ENCODE measurements around the gene SCP2. TPM values are rescaled to one million over a fixed set of nuclear protein-coding genes. Genes with fewer than 3 reads are reported as not detected.

SCP2 gene
- polyA plus RNA-seq, 1 of the 3 experiments (the other 2 are of a cell fraction), result 49.5 TPM

DNA sequence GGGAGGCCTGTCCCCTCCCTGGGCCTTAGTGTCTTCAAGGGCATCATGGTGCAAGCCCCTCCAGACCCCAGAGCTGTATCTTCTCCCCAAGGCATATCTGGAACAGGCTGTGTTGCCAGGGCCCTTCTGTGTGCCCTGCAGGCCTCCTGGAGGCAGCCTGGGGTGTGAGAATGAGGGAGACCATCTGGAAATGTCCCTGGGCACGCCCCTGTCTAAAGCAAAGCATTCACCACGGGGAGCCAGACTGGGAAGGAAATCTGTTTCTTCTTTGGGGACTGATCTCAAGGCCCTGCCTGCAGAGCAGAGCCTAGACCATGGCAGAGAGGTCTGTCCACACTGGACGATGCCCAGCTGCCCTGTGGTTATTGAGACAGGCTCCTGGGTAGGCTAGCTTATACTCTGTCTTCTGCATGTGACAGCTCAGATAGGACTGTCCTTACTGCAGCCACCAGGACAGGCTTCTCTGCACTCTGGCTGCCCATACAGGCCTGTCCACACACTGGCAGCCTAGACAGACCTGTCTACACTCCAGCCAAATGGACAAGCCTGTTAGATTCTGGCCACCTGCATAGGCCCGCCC is 159.5 kb downstream of the SCP2 start:
- Histone ChIP-seq H3K27ac (ENCODE audit: low read depth in 2 of 2, low read length in 1 of 2) (peak overlapping the region in 1 of 2 experiments; percentile 32; a peak in 2 of 4 replicates), H3K4me1 (ENCODE audit: control insufficient read depth in 1 of 2, insufficient read depth in 2 of 2, low read depth in 1 of 2, low read length in 1 of 2) (peaks cover 3 to 36% of the 10 kb centered on the region in 2 experiments; a peak in 1 of 4 replicates), H3K4me3 (ENCODE audit: low read depth in 2 of 2, low read length in 1 of 2) (no peak overlapping the region), H3K36me3 (replicated peaks in 1 of 2; ENCODE audit: control insufficient read depth in 1 of 2, insufficient read depth in 2 of 2, low read length in 1 of 2) (no peaks in the 10 kb centered on the region), H3K9me2 (no peaks in the 10 kb centered on the region), H2AFZ (ENCODE audit: low read depth) (no peak overlapping the region), H3K9ac (no peak overlapping the region), H4K20me1 (ENCODE audit: insufficient read depth) (no peaks in the 10 kb centered on the region), H3K27me3 (ENCODE audit: insufficient read depth) (no peaks in the 10 kb centered on the region), H3F3A (replicated peaks; ENCODE audit: insufficient read depth) (no peaks in the 10 kb centered on the region), H3K9me3 (no peaks in the 10 kb centered on the region), H3K79me2 (ENCODE audit: insufficient read depth) (no peaks in the 10 kb centered on the region), H3K4me2 (no peak overlapping the region)
- POLR2A ChIA-PET, result interaction anchor here (0.7 kb wide), 1 partner anchor 19 kb away, joined by 3 read pairs; no protein-coding TSS in a partner anchor
- 84% methylated on average over 3 of the region's 4 CpGs for WGBS (ENCODE audit: low lambda C conversion rate)
- TF ChIP-seq IRF3 (IDR thresholded peaks at IDR 0.05; ENCODE audit: low read depth, low read length) (no peak), MXI1 (IDR thresholded peaks at IDR 0.05; ENCODE audit: low read depth, low read length) (peak; percentile 51)
- DNase-seq, result peak; percentile 60
- CTCF ChIA-PET, result interaction anchor here (0.7 to 1.9 kb wide), 4 partner anchors 31 to 487 kb away, joined by 3 to 5 read pairs (median 3); no protein-coding TSS in a partner anchor

DNA sequence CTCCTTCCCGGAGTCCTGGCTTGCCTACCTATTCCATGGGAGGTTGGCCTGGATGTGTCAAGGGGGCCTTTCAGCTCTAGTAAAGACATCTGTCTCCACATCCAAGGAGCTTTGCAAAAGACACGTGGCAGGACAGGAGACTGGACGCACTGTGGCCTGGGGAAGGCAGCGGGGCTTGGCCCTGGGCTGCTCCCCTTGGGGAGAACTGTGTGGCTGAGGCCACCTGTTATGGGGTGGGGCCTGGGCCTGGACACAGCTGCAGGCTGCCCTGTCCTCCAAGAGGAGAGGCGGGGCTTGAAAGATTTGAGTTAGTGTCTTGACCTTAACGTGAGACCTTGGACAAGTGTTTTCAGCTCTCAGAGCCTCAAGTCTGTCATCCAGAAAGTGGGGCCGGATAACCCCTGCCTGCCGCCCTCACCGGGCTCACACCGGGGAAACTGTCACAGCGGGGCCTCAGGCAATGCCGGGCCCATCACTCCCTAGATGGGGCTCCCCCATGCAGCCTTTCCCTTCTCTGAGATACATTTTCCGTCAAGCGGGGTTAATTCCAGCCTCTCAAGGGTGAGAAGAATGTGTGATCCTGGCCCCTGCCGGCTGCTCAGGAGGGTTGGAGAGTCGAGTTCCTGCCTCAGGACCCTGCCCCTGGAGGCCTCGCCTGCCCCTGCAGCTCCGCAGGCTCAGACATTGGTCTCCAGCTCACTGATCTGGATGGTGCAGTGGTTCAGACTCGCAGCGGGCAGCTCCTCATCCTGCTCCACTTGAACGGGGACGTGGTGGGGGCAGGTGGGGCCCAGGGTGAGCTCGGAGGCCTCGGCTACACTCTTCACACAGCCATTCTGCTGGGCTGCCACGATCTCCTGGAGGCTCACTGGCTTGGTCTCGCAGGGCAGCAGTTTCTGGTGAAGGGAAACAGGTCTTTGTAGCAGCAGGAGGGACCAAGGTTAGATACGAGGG is 160.5 kb downstream of the SCP2 start:
- ChIA-PET CTCF (interaction anchor here (0.7 to 1.9 kb wide), 4 partner anchors 32 to 97 kb away, joined by 3 to 5 read pairs (median 3); no protein-coding TSS in a partner anchor), POLR2A (no interaction called here)
- no peaks in the 10 kb centered on the region for H3F3A ChIP-seq (replicated peaks; ENCODE audit: insufficient read depth)
- no peak overlapping the region for H3K4me2 ChIP-seq
- no peaks in the 10 kb centered on the region for H3K36me3 ChIP-seq (replicated peaks in 1 of 2; ENCODE audit: control insufficient read depth in 1 of 2, insufficient read depth in 2 of 2, low read length in 1 of 2)
- no peak overlapping the region for H3K9ac ChIP-seq
- peaks cover 3 to 36% of the 10 kb centered on the region in 2 experiments; a peak in 1 of 4 replicates for H3K4me1 ChIP-seq (ENCODE audit: control insufficient read depth in 1 of 2, insufficient read depth in 2 of 2, low read depth in 1 of 2, low read length in 1 of 2)
- no peak for TF ChIP-seq RAD21 (IDR thresholded peaks at IDR 0.05; ENCODE audit: low read length)
- TF ChIP-seq, protein P1, sequence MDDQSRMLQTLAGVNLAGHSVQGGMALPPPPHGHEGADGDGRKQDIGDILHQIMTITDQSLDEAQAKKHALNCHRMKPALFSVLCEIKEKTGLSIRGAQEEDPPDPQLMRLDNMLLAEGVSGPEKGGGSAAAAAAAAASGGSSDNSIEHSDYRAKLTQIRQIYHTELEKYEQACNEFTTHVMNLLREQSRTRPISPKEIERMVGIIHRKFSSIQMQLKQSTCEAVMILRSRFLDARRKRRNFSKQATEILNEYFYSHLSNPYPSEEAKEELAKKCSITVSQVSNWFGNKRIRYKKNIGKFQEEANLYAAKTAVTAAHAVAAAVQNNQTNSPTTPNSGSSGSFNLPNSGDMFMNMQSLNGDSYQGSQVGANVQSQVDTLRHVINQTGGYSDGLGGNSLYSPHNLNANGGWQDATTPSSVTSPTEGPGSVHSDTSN (IDR thresholded peaks at IDR 0.05), result no peak
- TF ChIP-seq, protein P2, sequence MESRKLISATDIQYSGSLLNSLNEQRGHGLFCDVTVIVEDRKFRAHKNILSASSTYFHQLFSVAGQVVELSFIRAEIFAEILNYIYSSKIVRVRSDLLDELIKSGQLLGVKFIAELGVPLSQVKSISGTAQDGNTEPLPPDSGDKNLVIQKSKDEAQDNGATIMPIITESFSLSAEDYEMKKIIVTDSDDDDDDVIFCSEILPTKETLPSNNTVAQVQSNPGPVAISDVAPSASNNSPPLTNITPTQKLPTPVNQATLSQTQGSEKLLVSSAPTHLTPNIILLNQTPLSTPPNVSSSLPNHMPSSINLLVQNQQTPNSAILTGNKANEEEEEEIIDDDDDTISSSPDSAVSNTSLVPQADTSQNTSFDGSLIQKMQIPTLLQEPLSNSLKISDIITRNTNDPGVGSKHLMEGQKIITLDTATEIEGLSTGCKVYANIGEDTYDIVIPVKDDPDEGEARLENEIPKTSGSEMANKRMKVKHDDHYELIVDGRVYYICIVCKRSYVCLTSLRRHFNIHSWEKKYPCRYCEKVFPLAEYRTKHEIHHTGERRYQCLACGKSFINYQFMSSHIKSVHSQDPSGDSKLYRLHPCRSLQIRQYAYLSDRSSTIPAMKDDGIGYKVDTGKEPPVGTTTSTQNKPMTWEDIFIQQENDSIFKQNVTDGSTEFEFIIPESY (IDR thresholded peaks at IDR 0.05; ENCODE audit: borderline replicate concordance, low read depth), result no peak
- no peak for TF ChIP-seq POLR2AphosphoS5 (IDR thresholded peaks at IDR 0.05; ENCODE audit: low read depth, low read length)
- TF ChIP-seq IRF3 (IDR thresholded peaks at IDR 0.05; ENCODE audit: low read depth, low read length), result no peak
- no peak for TF ChIP-seq FOXM1 (IDR thresholded peaks at IDR 0.05; ENCODE audit: low read depth)
- peak overlapping the region in 1 of 2 experiments; percentile 32; a peak in 1 of 4 replicates for H3K27ac ChIP-seq (ENCODE audit: low read depth in 2 of 2, low read length in 1 of 2)
- H3K27me3 ChIP-seq (ENCODE audit: insufficient read depth), result no peaks in the 10 kb centered on the region
- H3K4me3 ChIP-seq (ENCODE audit: low read depth in 2 of 2, low read length in 1 of 2), result no peak overlapping the region
- H3K79me2 ChIP-seq (ENCODE audit: insufficient read depth), result no peaks in the 10 kb centered on the region
- 92% methylated on average over 23 of the region's 27 CpGs for WGBS (ENCODE audit: low lambda C conversion rate)
- no peak overlapping the region for H2AFZ ChIP-seq (ENCODE audit: low read depth)
- no peaks in the 10 kb centered on the region for H3K9me2 ChIP-seq
- peak; percentile 21 for DNase-seq
- no peaks in the 10 kb centered on the region for H4K20me1 ChIP-seq (ENCODE audit: insufficient read depth)
- H3K9me3 ChIP-seq, result no peaks in the 10 kb centered on the region

All from SK-N-SH (cell line).